ENCODE data around the gene CACNA2D3. TPM values are rescaled to one million over a fixed set of nuclear protein-coding genes. Genes with fewer than 3 reads are reported as not detected.
A peak's percentile ranks its signal among the peaks of the same experiment; 100 is the strongest.

CACNA2D3 gene
- total RNA-seq, 1 donor from 2014 or later, result 4.7 TPM

DNA sequence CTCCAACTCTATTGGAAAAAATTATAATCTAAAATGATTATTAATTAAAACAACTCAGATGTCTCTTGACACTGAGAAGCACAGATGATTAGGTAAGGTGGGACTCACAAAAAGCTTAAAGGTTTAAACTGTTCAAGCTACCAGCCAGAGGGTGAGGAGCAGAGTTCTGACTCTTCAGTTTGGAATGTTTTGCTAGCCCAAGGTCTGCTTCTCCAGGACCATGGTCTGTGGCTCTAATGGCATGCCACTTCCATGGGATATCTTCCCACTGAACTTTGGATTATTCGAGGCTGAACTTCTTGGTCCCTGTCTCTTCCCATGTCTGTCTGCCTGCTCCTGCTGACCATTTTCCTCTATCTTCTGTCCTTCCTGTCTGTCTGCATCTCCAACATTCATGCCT is 49.2 kb downstream of the CACNA2D3 start:
- no peak for DNase-seq (ENCODE audit: low spot score)

GRCh38 chr3:54171951-54172350 is 49.6 kb downstream of the CACNA2D3 start:
- no peak for DNase-seq (ENCODE audit: low spot score)

- no peak for DNase-seq (ENCODE audit: low spot score)
Observed at GRCh38 chr3:54173371-54173770, 51.0 kb downstream of the CACNA2D3 start.

DNA sequence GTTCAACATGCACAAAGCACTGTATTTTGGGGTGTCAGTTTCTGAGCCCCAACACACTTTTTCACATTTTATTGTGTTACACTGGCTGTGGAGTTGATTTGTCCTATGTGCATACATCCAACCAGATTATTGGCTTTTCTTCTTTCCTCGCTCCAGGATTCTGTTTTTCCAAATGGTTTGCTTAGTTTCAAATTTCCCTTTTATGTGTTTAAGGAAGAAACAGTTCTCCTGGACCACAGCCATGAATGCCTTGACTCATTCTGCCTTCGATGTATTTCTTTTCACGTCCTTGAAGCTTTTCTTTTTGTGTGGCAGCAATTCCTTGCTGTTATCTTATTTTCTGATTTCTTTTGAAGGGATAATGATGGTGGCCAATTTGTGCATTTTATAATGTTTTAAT is 53.8 kb downstream of the CACNA2D3 start:
- no peak for DNase-seq (ENCODE audit: low spot score)

DNA sequence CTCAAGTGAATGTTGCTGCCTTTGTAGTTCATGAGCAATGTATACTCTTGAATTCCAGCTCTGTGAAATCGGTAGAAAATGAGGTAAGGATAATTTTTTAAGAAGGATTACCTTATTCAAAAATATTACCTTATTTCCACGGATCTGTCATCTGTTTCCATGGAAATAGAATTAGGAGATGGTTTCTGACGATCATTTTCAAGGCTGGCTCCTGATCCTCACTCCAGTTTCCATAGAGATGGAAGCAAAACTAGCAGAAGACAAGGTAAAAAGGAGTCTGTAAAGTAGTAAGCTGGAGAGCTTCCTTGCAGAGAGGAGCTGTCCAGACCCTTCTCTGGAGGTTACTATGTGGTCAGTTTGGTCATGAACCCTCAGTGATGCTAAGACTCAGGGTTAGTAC is 55.5 kb downstream of the CACNA2D3 start:
- no peak for DNase-seq (ENCODE audit: low spot score)

- DNase-seq (ENCODE audit: low spot score), result no peak
Observed at GRCh38 chr3:54178376-54178775, 56.0 kb downstream of the CACNA2D3 start.

DNA sequence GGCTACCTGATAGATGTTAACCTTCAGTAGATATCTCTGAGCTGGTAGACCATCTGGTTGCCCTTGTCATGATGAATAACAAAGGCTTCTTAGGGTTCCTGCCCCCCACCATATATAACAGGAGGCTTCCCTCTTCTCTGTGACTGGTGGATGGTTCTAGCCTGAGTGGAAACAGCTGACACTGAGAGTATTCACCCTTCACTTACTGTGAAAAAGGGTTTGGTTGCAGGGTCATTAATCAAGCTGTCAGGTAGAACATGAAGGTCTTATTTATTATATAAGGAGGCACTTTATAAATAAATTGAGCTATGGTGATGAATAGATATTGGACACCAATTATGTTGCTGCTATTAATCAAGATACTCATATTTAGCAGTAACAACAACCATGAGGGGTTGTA is 58.6 kb downstream of the CACNA2D3 start:
- no peak for DNase-seq (ENCODE audit: low spot score)

GRCh38 chr3:54182242-54182641 is 59.9 kb downstream of the CACNA2D3 start:
- DNase-seq (ENCODE audit: low spot score), result no peak

- DNase-seq (ENCODE audit: low spot score), result no peak
Observed at GRCh38 chr3:54185740-54186139, 63.4 kb downstream of the CACNA2D3 start.

DNA sequence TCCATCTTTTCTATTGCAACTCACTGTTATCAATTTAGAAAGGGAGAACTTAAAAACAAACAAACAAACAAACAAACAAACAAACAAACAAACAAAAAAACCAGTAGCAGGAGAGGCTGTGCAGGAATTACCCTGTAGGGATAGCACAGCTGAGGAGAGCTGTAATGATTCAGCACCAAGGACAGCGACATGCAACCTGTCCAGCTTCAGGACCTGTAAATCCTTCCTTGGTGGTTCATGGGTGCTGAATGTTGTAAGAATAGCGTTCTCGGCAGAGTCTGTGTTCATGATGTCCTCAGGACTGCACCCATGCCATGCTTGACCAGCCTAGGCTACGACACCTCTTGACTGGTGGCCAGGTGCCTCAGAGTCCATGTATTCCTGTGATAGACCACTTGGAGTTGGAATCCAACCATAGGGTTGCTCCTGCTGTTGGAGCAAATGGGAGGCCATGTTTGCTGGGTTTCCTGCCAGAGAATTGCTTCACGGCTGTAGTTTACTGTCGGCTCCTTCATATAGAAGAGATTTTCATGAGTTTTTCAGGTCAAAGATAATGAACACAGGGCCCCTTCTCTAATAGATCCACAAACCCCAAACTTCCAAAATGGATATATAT is 65.9 kb downstream of the CACNA2D3 start:
- DNase-seq (ENCODE audit: low spot score), result peak; percentile 70

DNA sequence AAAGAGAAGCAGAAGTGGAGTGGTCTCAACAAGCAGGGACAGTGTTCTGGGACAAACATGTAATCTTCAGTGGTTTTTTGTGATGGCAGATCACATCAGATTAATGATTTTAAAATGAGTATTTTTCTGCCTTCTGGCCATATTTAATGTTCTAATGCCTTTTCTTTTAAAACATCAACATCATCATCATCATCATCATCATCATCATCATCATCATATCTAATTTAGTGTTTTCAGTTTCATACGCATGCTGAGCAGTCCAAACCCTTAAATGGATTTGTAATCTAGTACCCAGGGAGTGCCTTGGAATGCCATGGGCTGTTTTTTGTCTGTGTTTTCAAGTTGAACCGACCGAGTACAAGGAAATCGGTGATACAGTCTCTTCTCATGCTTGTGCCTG is 68.9 kb downstream of the CACNA2D3 start:
- no peak for DNase-seq (ENCODE audit: low spot score)

DNA sequence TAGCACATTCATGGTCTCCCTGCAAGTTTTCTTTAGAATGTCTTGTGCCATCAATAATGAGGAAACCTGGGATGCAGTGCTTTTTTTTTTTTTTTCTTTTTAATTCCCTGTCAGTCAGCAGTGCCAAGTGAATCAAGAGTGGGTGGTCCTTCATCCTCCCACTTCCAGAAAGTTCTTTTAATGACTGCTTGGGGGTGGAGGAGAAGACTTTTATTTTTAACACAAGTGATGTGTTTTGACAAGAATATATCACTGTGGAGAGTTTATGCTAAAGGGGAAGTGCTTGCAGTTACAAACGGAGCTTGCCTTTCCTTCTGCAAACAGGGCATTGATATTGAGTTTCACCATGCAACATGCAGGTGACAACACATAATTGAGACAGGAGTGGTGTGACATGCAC is 69.7 kb downstream of the CACNA2D3 start:
- DNase-seq (ENCODE audit: low spot score), result no peak

GRCh38 chr3:54193093-54193492 is 70.7 kb downstream of the CACNA2D3 start:
- DNase-seq (ENCODE audit: low spot score), result no peak

DNA sequence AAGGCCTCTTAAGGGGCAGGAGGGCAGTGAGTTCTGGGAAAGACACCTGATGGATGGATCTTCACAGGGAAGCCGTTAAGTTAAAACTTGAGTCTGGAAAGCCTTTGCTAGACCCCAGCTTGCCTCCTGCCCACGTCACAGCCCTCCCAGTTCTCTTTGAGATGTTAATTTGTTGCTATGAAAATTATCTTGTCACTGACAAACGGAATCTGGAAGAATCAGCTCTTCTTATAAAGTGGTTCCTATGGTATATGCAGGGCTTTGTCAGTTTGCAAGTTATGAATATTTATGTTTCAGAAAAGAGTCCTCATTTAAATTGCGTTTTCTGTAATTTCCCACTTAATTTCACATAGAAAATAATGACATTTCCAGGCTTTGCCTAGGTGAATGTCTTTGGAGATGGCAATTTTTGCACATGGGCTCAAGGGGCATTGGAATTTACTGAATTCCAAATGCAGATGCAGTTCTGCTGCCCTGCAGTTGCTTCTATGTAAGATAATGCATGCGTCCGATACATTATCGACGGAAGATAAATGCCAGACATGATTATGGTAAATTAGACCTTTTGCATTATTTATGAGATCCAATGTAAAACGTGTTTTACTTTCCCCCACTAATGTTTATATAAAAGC is 74.1 kb downstream of the CACNA2D3 start:
- no peak for DNase-seq (ENCODE audit: low spot score)

GRCh38 chr3:54197509-54197908 is 75.2 kb downstream of the CACNA2D3 start:
- no peak for DNase-seq (ENCODE audit: low spot score)

- DNase-seq (ENCODE audit: low spot score), result no peak
Observed at GRCh38 chr3:54198556-54198955, 76.2 kb downstream of the CACNA2D3 start.

DNA sequence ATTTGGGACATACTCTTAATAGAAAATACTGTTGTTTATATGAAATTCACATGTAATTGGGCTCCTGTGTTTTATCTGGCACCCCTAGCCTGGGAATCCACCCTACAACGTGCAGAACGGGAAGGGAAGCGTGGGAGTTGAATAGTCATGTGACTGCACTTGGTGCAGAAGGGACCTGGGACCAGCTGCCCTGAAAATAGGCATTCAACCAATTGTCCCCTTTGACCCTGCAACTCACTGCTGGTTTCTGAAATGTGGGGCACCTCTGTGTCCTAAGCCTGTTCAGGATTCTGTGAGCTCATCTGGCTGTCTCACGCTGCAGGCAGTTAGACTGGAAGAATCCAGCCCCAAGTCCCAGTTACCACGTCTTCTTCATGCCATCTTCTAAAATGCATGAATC is 79.7 kb downstream of the CACNA2D3 start:
- no peak for DNase-seq (ENCODE audit: low spot score)

DNA sequence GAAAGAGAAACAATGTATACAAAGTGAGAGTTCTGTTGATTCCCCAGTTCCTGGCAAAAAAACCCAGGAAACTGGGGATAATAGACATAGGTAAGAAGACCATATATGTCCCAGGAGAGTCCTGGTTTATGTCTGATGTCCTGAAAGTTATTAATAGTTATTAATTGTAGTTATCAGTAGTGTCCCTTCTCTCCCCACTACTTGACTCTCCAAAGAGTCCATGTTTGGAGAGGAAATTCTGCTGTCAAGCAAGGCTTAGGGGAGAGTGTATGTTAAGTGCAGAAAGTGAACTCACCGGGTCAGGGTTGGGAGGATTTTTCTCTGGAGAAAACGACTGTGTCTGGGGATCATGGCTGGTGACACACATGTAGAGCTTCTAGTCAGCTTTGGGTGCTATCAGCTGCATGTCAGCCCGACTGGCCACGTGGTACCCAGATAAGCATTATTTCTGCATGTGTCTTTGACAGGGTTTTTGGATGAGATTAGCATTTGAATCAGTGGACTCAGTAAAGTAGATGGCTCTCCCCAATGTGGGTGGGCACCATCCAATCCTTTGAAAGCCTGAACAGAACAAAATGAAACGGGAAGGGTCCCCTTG is 80.4 kb downstream of the CACNA2D3 start:
- DNase-seq (ENCODE audit: low spot score), result no peak

- DNase-seq (ENCODE audit: low spot score), result no peak
Observed at GRCh38 chr3:54206874-54207273, 84.5 kb downstream of the CACNA2D3 start.

- no peak for DNase-seq (ENCODE audit: low spot score)
Observed at GRCh38 chr3:54211097-54211496, 88.7 kb downstream of the CACNA2D3 start.

- DNase-seq (ENCODE audit: low spot score), result no peak
Observed at GRCh38 chr3:54212723-54213122, 90.4 kb downstream of the CACNA2D3 start.

DNA sequence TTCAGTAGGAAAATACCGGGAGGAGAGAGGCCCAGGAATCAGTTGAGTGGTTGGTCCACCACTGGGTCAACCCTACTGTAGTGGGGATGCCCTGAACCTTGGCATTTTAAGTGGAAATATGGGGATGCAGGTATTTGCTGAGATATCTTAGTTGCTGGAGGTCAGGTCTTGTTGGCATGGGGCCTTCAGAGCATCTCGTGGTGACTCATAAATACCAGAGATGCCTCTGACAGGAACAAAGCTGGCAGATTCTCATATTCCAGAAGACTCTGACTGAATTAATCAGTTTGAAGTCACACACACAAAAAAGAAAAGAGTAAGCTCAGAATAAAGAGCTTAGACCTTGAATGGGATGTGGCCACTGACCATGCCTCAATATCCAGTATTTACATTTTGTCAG is 91.6 kb downstream of the CACNA2D3 start:
- no peak for DNase-seq (ENCODE audit: low spot score)

DNA sequence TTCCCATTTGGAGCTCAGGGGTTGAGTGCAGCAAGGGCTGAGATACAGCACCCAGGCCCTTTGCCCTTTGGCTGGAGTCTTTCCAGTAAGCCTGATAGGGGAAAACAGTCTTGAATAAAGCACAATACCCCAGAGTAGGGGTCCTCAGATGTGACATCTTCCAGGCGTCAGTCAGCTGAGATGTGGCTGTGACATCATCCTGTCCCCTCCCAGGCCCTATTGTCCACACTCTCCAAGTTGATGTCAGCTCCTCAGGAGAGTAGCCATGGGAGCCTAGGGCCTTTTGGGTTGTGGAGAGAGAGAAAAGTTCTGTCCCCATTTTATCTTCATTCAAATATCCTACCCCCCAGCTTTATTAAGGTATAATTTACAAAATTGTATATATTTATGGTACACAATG is 92.5 kb downstream of the CACNA2D3 start:
- DNase-seq (ENCODE audit: low spot score), result no peak

- DNase-seq (ENCODE audit: low spot score), result no peak
Observed at GRCh38 chr3:54215521-54215920, 93.2 kb downstream of the CACNA2D3 start.
